Measurements from ENCODE around the gene AQP2. TPM values are rescaled to one million over a fixed set of nuclear protein-coding genes. Genes with fewer than 3 reads are reported as not detected.

Gene AQP2
- total RNA-seq, 1 experiment from 2014 or later: not detected

DNA sequence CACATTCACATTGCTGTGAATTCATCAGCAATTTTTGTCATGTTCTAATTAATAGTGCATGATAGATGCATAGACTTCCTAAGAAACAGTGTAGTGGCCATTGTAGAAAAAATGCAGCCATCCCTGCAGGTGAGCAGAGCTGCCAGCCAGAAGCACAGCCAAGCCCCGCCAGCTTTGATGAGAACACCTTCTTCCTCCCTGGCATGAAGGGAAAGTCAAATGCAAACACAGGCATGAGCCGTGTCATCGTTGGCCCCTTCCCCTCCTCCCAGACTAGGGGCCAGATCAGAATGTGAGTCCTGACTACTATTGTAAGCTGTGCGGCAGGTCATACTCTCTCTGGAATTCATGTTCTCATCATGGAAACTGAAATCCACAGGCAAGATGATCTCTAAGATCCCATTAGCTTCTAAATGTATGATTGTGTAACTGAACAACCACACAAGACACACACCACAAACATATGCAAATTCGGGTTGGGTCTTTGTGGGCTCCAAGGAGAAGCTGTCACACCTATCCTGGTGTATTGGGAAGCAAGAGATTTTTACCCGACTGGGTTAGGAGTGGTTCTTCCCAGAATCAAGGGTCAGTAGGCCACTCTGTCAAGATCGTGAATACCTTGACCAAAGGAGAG, 2.8 kb upstream of the AQP2 start:
- intact Hi-C loops (cut with micrococcal nuclease): no loop called here
- no peak overlapping the region for H3K4me3 Mint-ChIP-seq (ENCODE audit: unreplicated experiment)

DNA sequence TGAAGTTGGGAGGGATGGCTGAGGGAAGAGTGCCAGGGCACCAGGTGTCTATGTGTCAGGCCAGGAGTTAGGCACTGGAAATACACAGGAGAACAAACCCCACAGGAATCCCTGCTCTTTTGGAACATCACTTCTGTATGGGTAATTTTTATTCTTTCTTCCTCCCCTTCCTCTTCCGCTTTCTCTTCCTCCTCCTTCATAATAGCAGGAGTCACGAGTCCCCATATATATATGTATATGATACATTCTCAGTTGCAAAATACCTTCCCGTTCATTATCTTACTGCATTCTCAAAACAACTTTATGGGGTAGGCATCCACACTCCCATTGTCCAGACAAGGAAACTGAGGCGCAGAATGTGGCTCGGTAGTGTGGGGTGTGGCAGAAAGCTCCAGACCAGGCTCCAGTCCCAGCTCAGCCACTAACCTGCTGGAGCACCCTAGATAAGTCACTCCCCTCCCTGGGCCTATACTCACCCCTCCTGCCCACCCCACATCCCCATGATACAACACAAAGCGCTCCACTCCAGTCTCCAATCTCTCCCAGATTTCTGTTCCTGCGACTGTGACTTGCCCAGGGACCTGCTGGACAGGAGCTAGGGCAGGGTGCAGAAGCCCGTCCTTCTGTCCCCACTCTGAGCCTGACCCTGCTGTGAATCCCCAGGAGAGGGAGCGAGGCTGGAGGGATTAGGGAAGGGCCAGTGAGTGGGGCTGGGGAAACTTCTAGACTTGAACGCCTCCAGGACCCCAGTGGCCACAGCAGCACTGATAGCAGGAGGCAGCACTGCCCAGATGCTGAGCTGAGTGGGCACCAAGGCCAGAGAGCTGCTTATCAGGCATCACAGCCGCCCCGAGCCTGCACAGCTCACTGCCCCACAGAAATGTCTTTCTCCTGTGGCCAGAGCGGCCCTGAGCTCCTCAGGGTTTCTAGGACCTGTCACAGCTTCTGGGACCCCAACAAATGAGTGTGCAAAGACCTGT, 1.4 kb upstream of the AQP2 start:
- no TSS peak for BruUV-seq (replicated peaks)
- Mint-ChIP-seq H3K4me1 (ENCODE audit: insufficient read depth, unreplicated experiment) (peaks cover 16% of the 10 kb centered on the region), H3K36me3 (ENCODE audit: insufficient read depth, unreplicated experiment) (peaks cover 6% of the 10 kb centered on the region), H3K27ac (ENCODE audit: low read depth, unreplicated experiment) (no peak overlapping the region), H3K27me3 (ENCODE audit: insufficient read depth, unreplicated experiment) (no peaks in the 10 kb centered on the region), H3K4me3 (ENCODE audit: unreplicated experiment) (no peak overlapping the region), H3K9me3 (ENCODE audit: unreplicated experiment) (no peaks in the 10 kb centered on the region)
- TF ChIP-seq, protein P1, sequence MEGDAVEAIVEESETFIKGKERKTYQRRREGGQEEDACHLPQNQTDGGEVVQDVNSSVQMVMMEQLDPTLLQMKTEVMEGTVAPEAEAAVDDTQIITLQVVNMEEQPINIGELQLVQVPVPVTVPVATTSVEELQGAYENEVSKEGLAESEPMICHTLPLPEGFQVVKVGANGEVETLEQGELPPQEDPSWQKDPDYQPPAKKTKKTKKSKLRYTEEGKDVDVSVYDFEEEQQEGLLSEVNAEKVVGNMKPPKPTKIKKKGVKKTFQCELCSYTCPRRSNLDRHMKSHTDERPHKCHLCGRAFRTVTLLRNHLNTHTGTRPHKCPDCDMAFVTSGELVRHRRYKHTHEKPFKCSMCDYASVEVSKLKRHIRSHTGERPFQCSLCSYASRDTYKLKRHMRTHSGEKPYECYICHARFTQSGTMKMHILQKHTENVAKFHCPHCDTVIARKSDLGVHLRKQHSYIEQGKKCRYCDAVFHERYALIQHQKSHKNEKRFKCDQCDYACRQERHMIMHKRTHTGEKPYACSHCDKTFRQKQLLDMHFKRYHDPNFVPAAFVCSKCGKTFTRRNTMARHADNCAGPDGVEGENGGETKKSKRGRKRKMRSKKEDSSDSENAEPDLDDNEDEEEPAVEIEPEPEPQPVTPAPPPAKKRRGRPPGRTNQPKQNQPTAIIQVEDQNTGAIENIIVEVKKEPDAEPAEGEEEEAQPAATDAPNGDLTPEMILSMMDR (IDR thresholded peaks at IDR 0.05; ENCODE audit: unreplicated experiment): no peak
- intact Hi-C loops (cut with micrococcal nuclease): no loop called here
- POLR2A ChIA-PET: no interaction called here
- CTCF ChIA-PET: interaction anchor here (0.6 to 1.2 kb wide), 4 partner anchors 52 to 1956 kb away, joined by 3 to 4 read pairs (median 3); no protein-coding TSS in a partner anchor
- DNase-seq (ENCODE audit: unreplicated experiment): no peak

More for the DNA sequence above, 2.8 kb upstream of the AQP2 start:
- Mint-ChIP-seq H3K27me3 (ENCODE audit: insufficient read depth, unreplicated experiment) (no peaks in the 10 kb centered on the region), H3K27ac (ENCODE audit: low read depth, unreplicated experiment) (no peak overlapping the region), H3K9me3 (ENCODE audit: unreplicated experiment) (no peaks in the 10 kb centered on the region), H3K36me3 (ENCODE audit: insufficient read depth, unreplicated experiment) (peaks cover 6% of the 10 kb centered on the region), H3K4me1 (ENCODE audit: insufficient read depth, unreplicated experiment) (peaks cover 15% of the 10 kb centered on the region)
- no peak for DNase-seq (ENCODE audit: unreplicated experiment)
- BruUV-seq (replicated peaks): no TSS peak
- TF ChIP-seq, protein P1 (IDR thresholded peaks at IDR 0.05; ENCODE audit: unreplicated experiment): no peak
- CTCF ChIA-PET: interaction anchor here (0.6 to 4.2 kb wide), 10 partner anchors 11 to 606 kb away, joined by 3 to 26 read pairs (median 3); no protein-coding TSS in a partner anchor
- POLR2A ChIA-PET: interaction anchor here (1.0 kb wide), 1 partner anchor 78 kb away, joined by 3 read pairs; the partner anchor contains the start of gene RACGAP1

- Mint-ChIP-seq H3K36me3 (ENCODE audit: insufficient read depth, unreplicated experiment) (peaks cover 6% of the 10 kb centered on the region), H3K4me3 (ENCODE audit: unreplicated experiment) (no peak overlapping the region), H3K9me3 (ENCODE audit: unreplicated experiment) (no peaks in the 10 kb centered on the region), H3K4me1 (ENCODE audit: insufficient read depth, unreplicated experiment) (peaks cover 16% of the 10 kb centered on the region), H3K27ac (ENCODE audit: low read depth, unreplicated experiment) (no peak overlapping the region), H3K27me3 (ENCODE audit: insufficient read depth, unreplicated experiment) (no peaks in the 10 kb centered on the region)
- ChIA-PET POLR2A (interaction anchor here (0.6 to 0.7 kb wide), 2 partner anchors 53 to 324 kb away, joined by 3 read pairs; no protein-coding TSS in a partner anchor), CTCF (interaction anchor here (0.6 to 1.2 kb wide), 3 partner anchors 86 to 1956 kb away, joined by 3 to 4 read pairs (median 3); no protein-coding TSS in a partner anchor)
- TF ChIP-seq, protein P1 (IDR thresholded peaks at IDR 0.05; ENCODE audit: unreplicated experiment): no peak
- intact Hi-C loops (cut with micrococcal nuclease): no loop called here
- no peak for DNase-seq (ENCODE audit: unreplicated experiment)
- BruUV-seq (replicated peaks): no TSS peak
These were observed 671 bp upstream of the AQP2 start for GRCh38 chr12:49949866-49950265.
